HL-60 (cell line): ENCODE measurements around the gene RITA1.

Source experiments
- CTCF ChIP-seq: IDR thresholded peaks from one replicate; pipeline ENCODE4 v1.5.1; 2011; ENCODE audit warnings: low read length, control low read depth, inconsistent platforms; ENCODE audit not compliant: insufficient read depth
- POLR2AphosphoS5 ChIP-seq: IDR thresholded peaks from 2 replicates; pipeline ENCODE4 v1.6.1; 2012; ENCODE audit warnings: low read depth
- REST ChIP-seq: IDR thresholded peaks from 2 replicates; pipeline ENCODE4 v1.6.1; 2012; ENCODE audit warnings: low read depth; ENCODE audit not compliant: insufficient replicate concordance
- SPI1 ChIP-seq: IDR thresholded peaks from 2 replicates; pipeline ENCODE4 v1.6.1; 2012; ENCODE audit warnings: low read depth, mild to moderate bottlenecking, borderline replicate concordance

- TF ChIP-seq REST (no peak), SPI1 (no peak), CTCF (no peak), POLR2AphosphoS5 (no peak)
Measured at GRCh38 chr12:113159937-113160336, 25.6 kb upstream of the RITA1 start.
